Stomach (tissue), 4 donors: ENCODE data around the gene SIM2.

Source experiments
- CTCF ChIP-seq, 7 experiments: fragments of 450-650 bp in 4 of 7; fragments of 200-600 bp in 3 of 7; sonication (generic) in 3 of 7; IDR thresholded peaks; one replicate each; pipeline ENCODE4 v1.5.1; 2016 to 2019; ENCODE audit warnings: antibody characterized with exemption in 7 of 7, control low read depth in 2 of 7, mild to moderate bottlenecking in 1 of 7
- POLR2AphosphoS5 ChIP-seq, 3 donors: sonication (generic); formaldehyde crosslinking; IDR thresholded peaks; one replicate each; pipeline ENCODE4 v1.6.1; 2016; ENCODE audit warnings: antibody characterized with exemption in 3 of 3

- no peak for TF ChIP-seq POLR2AphosphoS5 (IDR thresholded peaks at IDR 0.05)
- TF ChIP-seq CTCF (IDR thresholded peaks at IDR 0.05): no peak
Measured at GRCh38 chr21:36664662-36664990, 34.3 kb upstream of the SIM2 start.
